Neuronal stem cell (in vitro differentiated cells): ENCODE results near the gene IRX3.

Experiments
- DNase-seq: peaks from one replicate; pipeline ENCODE4 v3.0.0-alpha.2; 2013; ENCODE audit warnings: low spot score
- H2AFZ ChIP-seq: one replicate; pipeline ENCODE4 v1.6.1; 2013; ENCODE audit warnings: mild to moderate bottlenecking, low read length, inconsistent platforms
- H2AK5ac ChIP-seq: 2 replicates; pipeline ENCODE4 v1.6.1; 2013; ENCODE audit warnings: low read depth, mild to moderate bottlenecking, inconsistent platforms, low read length, moderate library complexity, mixed read lengths
- H2BK120ac ChIP-seq: 2 replicates; pipeline ENCODE4 v1.6.1; 2013; ENCODE audit warnings: low read depth, mild to moderate bottlenecking, inconsistent platforms, low read length, moderate library complexity, mixed read lengths
- H2BK12ac ChIP-seq: one replicate; pipeline ENCODE4 v1.6.1; 2013; ENCODE audit warnings: low read length, inconsistent platforms
- H2BK15ac ChIP-seq: 2 replicates; pipeline ENCODE4 v1.6.1; 2013; ENCODE audit warnings: mild to moderate bottlenecking, low read length, inconsistent platforms, mixed read lengths
- H2BK5ac ChIP-seq: one replicate; pipeline ENCODE4 v1.6.1; 2013; ENCODE audit warnings: inconsistent platforms, mild to moderate bottlenecking, low read length, moderate library complexity
- H3K14ac ChIP-seq: one replicate; pipeline ENCODE4 v1.6.1; 2013; ENCODE audit warnings: low read length, inconsistent platforms
- H3K18ac ChIP-seq: 2 replicates; pipeline ENCODE4 v1.6.1; 2013; ENCODE audit warnings: low read length, inconsistent platforms
- H3K23ac ChIP-seq: 2 replicates; pipeline ENCODE4 v1.6.1; 2013; ENCODE audit warnings: low read depth, mild to moderate bottlenecking, mixed read lengths, low read length, inconsistent platforms; ENCODE audit not compliant: poor library complexity
- H3K27ac ChIP-seq: replicated peaks from 3 replicates; pipeline ENCODE4 v1.5.1; 2013; ENCODE audit warnings: low read length, inconsistent platforms
- H3K27me3 ChIP-seq, 3 experiments: 2 replicates each; pipeline ENCODE4 v1.6.1; 2013; ENCODE audit warnings: low read length in 3 of 3, mild to moderate bottlenecking in 2 of 3, inconsistent platforms in 1 of 3, low read depth in 1 of 3, mixed read lengths in 1 of 3, moderate library complexity in 1 of 3; ENCODE audit not compliant: control insufficient read depth in 3 of 3, insufficient read depth in 3 of 3
- H3K36me3 ChIP-seq, 2 donors: replicated peaks in 1 of 2; 2 replicates each; pipeline ENCODE4 v1.6.1; 2013; ENCODE audit warnings: low read length in 2 of 2; ENCODE audit not compliant: control insufficient read depth in 2 of 2, insufficient read depth in 2 of 2
- H3K4ac ChIP-seq: 2 replicates; pipeline ENCODE4 v1.6.1; 2013; ENCODE audit warnings: inconsistent platforms, mild to moderate bottlenecking, low read length, moderate library complexity
- H3K4me1 ChIP-seq, 2 donors: 1 replicate in 1 of 2; 2 replicates in 1 of 2; pipeline ENCODE4 v1.6.1; 2013; ENCODE audit warnings: low read length in 2 of 2, low read depth in 1 of 2; ENCODE audit not compliant: control insufficient read depth in 2 of 2, insufficient read depth in 1 of 2
- H3K4me2 ChIP-seq: one replicate; pipeline ENCODE4 v1.6.1; 2013; ENCODE audit warnings: mild to moderate bottlenecking, low read length, inconsistent platforms; ENCODE audit not compliant: insufficient read depth, poor library complexity, severe bottlenecking
- H3K4me3 ChIP-seq, 2 donors: 2 replicates each; pipeline ENCODE4 v1.5.1; 2013; ENCODE audit warnings: low read length in 2 of 2, mild to moderate bottlenecking in 2 of 2, inconsistent platforms in 1 of 2, moderate library complexity in 1 of 2
- H3K79me1 ChIP-seq: one replicate; pipeline ENCODE4 v1.6.1; 2013; ENCODE audit warnings: low read depth, mild to moderate bottlenecking, inconsistent platforms, low read length, moderate library complexity
- H3K9ac ChIP-seq: one replicate; pipeline ENCODE4 v1.6.1; 2013; ENCODE audit warnings: mild to moderate bottlenecking, low read depth, low read length, inconsistent platforms; ENCODE audit not compliant: poor library complexity
- H3K9me3 ChIP-seq, 2 donors: replicated peaks in 1 of 2; 2 replicates each; pipeline versions ENCODE3 to v1.6.1; 2013; ENCODE audit warnings: low read length in 2 of 2, mild to moderate bottlenecking in 2 of 2, inconsistent platforms in 1 of 2, low read depth in 1 of 2, mixed read lengths in 1 of 2, moderate library complexity in 1 of 2; ENCODE audit not compliant: control insufficient read depth in 2 of 2, insufficient read depth in 1 of 2
- H4K8ac ChIP-seq: one replicate; pipeline ENCODE4 v1.6.1; 2013; ENCODE audit warnings: low read depth, mild to moderate bottlenecking, inconsistent platforms, low read length, moderate library complexity
- H4K91ac ChIP-seq: one replicate; pipeline ENCODE4 v1.6.1; 2013; ENCODE audit warnings: low read length, low read depth, mild to moderate bottlenecking, inconsistent platforms; ENCODE audit not compliant: poor library complexity
- WGBS, 2 donors: extraction: QIAGEN DNeasy Blood & Tissue Kit; methylation state at CpG; one replicate each; pipeline ENCODE4 v1.1.7; 2013; ENCODE audit warnings: missing lambda C conversion rate in 2 of 2, mixed read lengths in 1 of 2; ENCODE audit not compliant: insufficient read length in 2 of 2, insufficient replicate concordance in 1 of 2; ENCODE audit errors: extremely low coverage in 2 of 2; 5-methylcytosine and 5-hydroxymethylcytosine counted together

IRX3 gene

GRCh38 chr16:54313789-54314188 is 27.2 kb upstream of the IRX3 start:
- H3K4ac ChIP-seq = no peak overlapping the region
- no peak overlapping the region for H4K8ac ChIP-seq
- no peak overlapping the region for H2AK5ac ChIP-seq
- H3K9me3 ChIP-seq = peaks cover 0 to 3% of the 10 kb centered on the region in 2 donors
- H4K91ac ChIP-seq = no peak overlapping the region
- H3K4me2 ChIP-seq = no peak overlapping the region
- H3K14ac ChIP-seq = no peak overlapping the region
- no peak overlapping the region for H3K23ac ChIP-seq
- no peak overlapping the region for H2BK12ac ChIP-seq
- no peak overlapping the region for H2BK120ac ChIP-seq
- H3K79me1 ChIP-seq = no peaks in the 10 kb centered on the region
- H3K4me1 ChIP-seq = peaks cover 0 to 2% of the 10 kb centered on the region in 2 donors
- H3K9ac ChIP-seq = no peak overlapping the region
- no peak overlapping the region for H2AFZ ChIP-seq
- no peak overlapping the region for H3K18ac ChIP-seq
- DNase-seq = no peak
- H3K4me3 ChIP-seq = no peak overlapping the region
- peaks cover 0 to 3% (median 0%) of the 10 kb centered on the region in 3 experiments for H3K27me3 ChIP-seq
- no peaks in the 10 kb centered on the region for H3K36me3 ChIP-seq
- H2BK15ac ChIP-seq = no peak overlapping the region
- WGBS, 2 donors = no CpG with 5 or more reads among the region's 4 CpGs
- no peak overlapping the region for H2BK5ac ChIP-seq
- no peak overlapping the region for H3K27ac ChIP-seq

- Histone ChIP-seq H2AK5ac (no peak overlapping the region), H3K27me3 (peaks cover 0 to 6% (median 0%) of the 10 kb centered on the region in 3 experiments), H3K4me2 (no peak overlapping the region), H2BK12ac (no peak overlapping the region), H3K9ac (no peak overlapping the region), H3K4me3 (no peak overlapping the region), H2BK120ac (no peak overlapping the region), H3K4me1 (peaks cover 0 to 2% of the 10 kb centered on the region in 2 donors), H3K27ac (no peak overlapping the region), H2AFZ (no peak overlapping the region), H2BK15ac (no peak overlapping the region), H3K79me1 (no peaks in the 10 kb centered on the region), H3K14ac (no peak overlapping the region), H4K91ac (no peak overlapping the region), H4K8ac (no peak overlapping the region), H3K4ac (no peak overlapping the region), H3K36me3 (no peaks in the 10 kb centered on the region), H3K9me3 (peaks cover 0 to 3% of the 10 kb centered on the region in 2 donors), H3K23ac (no peak overlapping the region), H2BK5ac (no peak overlapping the region), H3K18ac (no peak overlapping the region)
- no CpG with 5 or more reads among the region's 3 CpGs for WGBS, 2 donors
- DNase-seq = no peak
Observed at GRCh38 chr16:54312502-54312991, 26.0 kb upstream of the IRX3 start.

- Histone ChIP-seq H2BK5ac (no peak overlapping the region), H3K4me1 (peaks cover 0 to 6% of the 10 kb centered on the region in 2 donors), H3K18ac (no peak overlapping the region), H3K27me3 (peaks cover 0 to 6% (median 2%) of the 10 kb centered on the region in 3 experiments), H2AK5ac (no peak overlapping the region), H3K79me1 (no peaks in the 10 kb centered on the region), H2BK12ac (no peak overlapping the region), H3K36me3 (no peaks in the 10 kb centered on the region), H3K4me3 (no peak overlapping the region), H3K23ac (no peak overlapping the region), H3K14ac (no peak overlapping the region), H2BK120ac (no peak overlapping the region), H3K4me2 (no peak overlapping the region), H3K9ac (no peak overlapping the region), H4K91ac (no peak overlapping the region), H3K27ac (no peak overlapping the region), H2BK15ac (no peak overlapping the region), H2AFZ (no peak overlapping the region), H3K9me3 (peaks cover 3% of the 10 kb centered on the region in 2 donors), H4K8ac (no peak overlapping the region), H3K4ac (no peak overlapping the region)
- WGBS, 2 donors = no CpG with 5 or more reads among the region's 5 CpGs
- no peak for DNase-seq
Observed at GRCh38 chr16:54309341-54309740, 22.8 kb upstream of the IRX3 start.

- no peak overlapping the region for H3K4me3 ChIP-seq
- H3K9ac ChIP-seq = no peak overlapping the region
- peaks cover 0 to 3% of the 10 kb centered on the region in 2 donors for H3K9me3 ChIP-seq
- H4K8ac ChIP-seq = no peak overlapping the region
- no peak overlapping the region for H2BK120ac ChIP-seq
- H3K4ac ChIP-seq = no peak overlapping the region
- no peak overlapping the region for H3K4me2 ChIP-seq
- H3K27me3 ChIP-seq = peaks cover 0 to 9% (median 2%) of the 10 kb centered on the region in 3 experiments
- peaks cover 0 to 6% of the 10 kb centered on the region in 2 donors for H3K4me1 ChIP-seq
- peak overlapping the region; percentile 32 for H3K18ac ChIP-seq
- H3K79me1 ChIP-seq = no peaks in the 10 kb centered on the region
- no peak overlapping the region for H4K91ac ChIP-seq
- no peak overlapping the region for H3K27ac ChIP-seq
- no CpG with 5 or more reads among the region's 3 CpGs for WGBS, 2 donors
- H3K14ac ChIP-seq = no peak overlapping the region
- H2AFZ ChIP-seq = peak overlapping the region; percentile 4
- H3K36me3 ChIP-seq = no peaks in the 10 kb centered on the region
- no peak overlapping the region for H2AK5ac ChIP-seq
- no peak overlapping the region for H2BK15ac ChIP-seq
- no peak for DNase-seq
- H3K23ac ChIP-seq = no peak overlapping the region
- no peak overlapping the region for H2BK12ac ChIP-seq
- H2BK5ac ChIP-seq = no peak overlapping the region
Observed at GRCh38 chr16:54305080-54305479, 18.5 kb upstream of the IRX3 start.
